HEK293 (cell line): ENCODE data around the gene MACF1.

Source experiments
- CTCF ChIA-PET: fragments of 350-600 bp; formaldehyde crosslinking; extraction: SDS; loops from one replicate; lab custom pipeline; 2021; ENCODE audit warnings: antibody characterized with exemption; lab: Yijun Ruan, JAX
- POLR2A ChIA-PET: fragments of 300-600 bp; formaldehyde crosslinking; extraction: SDS; loops from one replicate; lab custom pipeline; 2020; ENCODE audit warnings: antibody characterized with exemption, inconsistent platforms; lab: Yijun Ruan, JAX
- H3K27ac ChIP-seq: fragments of 200-500 bp; sonication (Bioruptor generic); 2 replicates; pipeline ENCODE4 v1.5.1; 2014; ENCODE audit warnings: low read depth, low read length, control low read depth, inconsistent platforms; ENCODE audit errors: extremely low read depth
- H3K36me3 ChIP-seq, 2 experiments: fragments of 200-500 bp in 1 of 2; sonication (Bioruptor generic) in 1 of 2; 1 replicate in 1 of 2; 2 replicates in 1 of 2; pipeline ENCODE4 v1.5.1; 2014 to 2017; ENCODE audit warnings: inconsistent platforms in 2 of 2, low read length in 2 of 2; ENCODE audit not compliant: control insufficient read depth in 2 of 2, insufficient read depth in 1 of 2
- H3K4me1 ChIP-seq: fragments of 200-500 bp; sonication (Bioruptor generic); 2 replicates; pipeline ENCODE4 v1.5.1; 2014; ENCODE audit warnings: mild to moderate bottlenecking, low read length, inconsistent platforms; ENCODE audit not compliant: control insufficient read depth, insufficient read depth
- H3K4me3 ChIP-seq: 2 replicates; pipeline ENCODE4 v1.5.1; 2011; ENCODE audit warnings: low read depth, mild to moderate bottlenecking, control low read depth, low read length, moderate library complexity
- H3K9me3 ChIP-seq: fragments of 200-500 bp; sonication (Bioruptor generic); 2 replicates; pipeline ENCODE4 v1.5.1; 2014; ENCODE audit warnings: low read depth, low read length, inconsistent platforms; ENCODE audit not compliant: control insufficient read depth, insufficient read depth
- BCL11B ChIP-seq: fragments of 450-650 bp; formaldehyde crosslinking; IDR thresholded peaks from 2 replicates; pipeline ENCODE4 v1.5.1; 2016; ENCODE audit warnings: low read depth, missing biosample characterization, missing genetic modification characterization
- HOXD13 ChIP-seq: sonication (generic); formaldehyde crosslinking; IDR thresholded peaks from 2 replicates; pipeline ENCODE4 v1.8.0; 2022; ENCODE audit warnings: missing genetic modification reagents, borderline replicate concordance
- OSR2 ChIP-seq: fragments of 450-650 bp; formaldehyde crosslinking; IDR thresholded peaks from 2 replicates; pipeline ENCODE4 v1.5.1; 2016; ENCODE audit warnings: missing biosample characterization, missing genetic modification characterization
- PRDM1 ChIP-seq: fragments of 450-650 bp; formaldehyde crosslinking; IDR thresholded peaks from 2 replicates; pipeline ENCODE4; 2016; ENCODE audit warnings: missing biosample characterization, missing genetic modification characterization
- SP2 ChIP-seq: fragments of 450-650 bp; formaldehyde crosslinking; IDR thresholded peaks from 2 replicates; pipeline ENCODE4 v1.5.1; 2016; ENCODE audit warnings: missing biosample characterization, missing genetic modification characterization
- YY1 ChIP-seq: fragments of 450-650 bp; formaldehyde crosslinking; IDR thresholded peaks from 2 replicates; pipeline ENCODE4 v1.5.1; 2018; ENCODE audit warnings: missing biosample characterization, missing genetic modification characterization
- ZIC2 ChIP-seq: fragments of 450-650 bp; formaldehyde crosslinking; IDR thresholded peaks from 2 replicates; pipeline ENCODE4 v1.5.1; 2016; ENCODE audit warnings: missing biosample characterization, missing genetic modification characterization
- ZNF114 ChIP-seq: fragments of 450-650 bp; formaldehyde crosslinking; IDR thresholded peaks from 2 replicates; pipeline ENCODE4 v1.5.0; 2017; ENCODE audit warnings: missing biosample characterization, missing genetic modification characterization
- ZNF138 ChIP-seq: fragments of 450-650 bp; formaldehyde crosslinking; IDR thresholded peaks from 2 replicates; pipeline ENCODE4 v1.5.1; 2016; ENCODE audit warnings: missing biosample characterization, missing genetic modification characterization, borderline replicate concordance
- ZNF266 ChIP-seq: fragments of 450-650 bp; formaldehyde crosslinking; IDR thresholded peaks from 2 replicates; pipeline ENCODE4 v1.5.1; 2016; ENCODE audit warnings: missing biosample characterization, missing genetic modification characterization, low read depth
- ZNF274 ChIP-seq, 2 experiments: fragments of 200-500 bp in 1 of 2; fragments of 450-650 bp in 1 of 2; sonication (Bioruptor generic) in 1 of 2; formaldehyde crosslinking in 1 of 2; IDR thresholded peaks; 2 replicates each; pipeline versions ENCODE4 v1.5.1 to v1.6.1; 2014 to 2016; ENCODE audit warnings: borderline replicate concordance in 1 of 2, inconsistent platforms in 1 of 2, low read length in 1 of 2, missing biosample characterization in 1 of 2, missing genetic modification characterization in 1 of 2
- ZNF514 ChIP-seq: fragments of 450-650 bp; formaldehyde crosslinking; IDR thresholded peaks from 2 replicates; pipeline ENCODE4 v1.5.1; 2016; ENCODE audit warnings: missing biosample characterization, missing genetic modification characterization
- ZNF549 ChIP-seq: fragments of 450-650 bp; IDR thresholded peaks from 2 replicates; pipeline ENCODE4 v1.5.1; 2018; ENCODE audit warnings: missing biosample characterization, missing genetic modification characterization, mild to moderate bottlenecking, inconsistent platforms, moderate library complexity
- ZNF571 ChIP-seq: fragments of 450-650 bp; formaldehyde crosslinking; IDR thresholded peaks from 2 replicates; pipeline ENCODE4 v1.5.0; 2017; ENCODE audit warnings: missing biosample characterization, missing genetic modification characterization
- ZNF76 ChIP-seq: fragments of 450-650 bp; formaldehyde crosslinking; IDR thresholded peaks from 2 replicates; pipeline ENCODE4; 2016; ENCODE audit warnings: low read depth, missing biosample characterization, missing genetic modification characterization, borderline replicate concordance
- TF ChIP-seq, protein P1 (sequence below): fragments of 450-650 bp; formaldehyde crosslinking; IDR thresholded peaks from 2 replicates; pipeline ENCODE4 v1.5.1; 2016; ENCODE audit warnings: missing biosample characterization, missing genetic modification characterization
- TF ChIP-seq, protein P2 (sequence below): fragments of 450-650 bp; formaldehyde crosslinking; IDR thresholded peaks from 2 replicates; pipeline ENCODE4 v1.5.1; 2017; ENCODE audit warnings: missing biosample characterization, missing genetic modification characterization
- TF ChIP-seq, protein P3 (sequence below): fragments of 450-650 bp; formaldehyde crosslinking; IDR thresholded peaks from 2 replicates; pipeline ENCODE4 v1.5.1; 2016; ENCODE audit warnings: missing biosample characterization, missing genetic modification characterization
- TF ChIP-seq, protein P4 (sequence below): fragments of 450-650 bp; formaldehyde crosslinking; IDR thresholded peaks from 2 replicates; pipeline ENCODE4 v1.5.1; 2016; ENCODE audit warnings: missing biosample characterization, missing genetic modification characterization, borderline replicate concordance
- TF ChIP-seq, protein P5 (sequence below): fragments of 450-650 bp; formaldehyde crosslinking; IDR thresholded peaks from 2 replicates; pipeline ENCODE4 v1.5.1; 2016; ENCODE audit warnings: missing biosample characterization, missing genetic modification characterization, borderline replicate concordance

MACF1 gene

DNA sequence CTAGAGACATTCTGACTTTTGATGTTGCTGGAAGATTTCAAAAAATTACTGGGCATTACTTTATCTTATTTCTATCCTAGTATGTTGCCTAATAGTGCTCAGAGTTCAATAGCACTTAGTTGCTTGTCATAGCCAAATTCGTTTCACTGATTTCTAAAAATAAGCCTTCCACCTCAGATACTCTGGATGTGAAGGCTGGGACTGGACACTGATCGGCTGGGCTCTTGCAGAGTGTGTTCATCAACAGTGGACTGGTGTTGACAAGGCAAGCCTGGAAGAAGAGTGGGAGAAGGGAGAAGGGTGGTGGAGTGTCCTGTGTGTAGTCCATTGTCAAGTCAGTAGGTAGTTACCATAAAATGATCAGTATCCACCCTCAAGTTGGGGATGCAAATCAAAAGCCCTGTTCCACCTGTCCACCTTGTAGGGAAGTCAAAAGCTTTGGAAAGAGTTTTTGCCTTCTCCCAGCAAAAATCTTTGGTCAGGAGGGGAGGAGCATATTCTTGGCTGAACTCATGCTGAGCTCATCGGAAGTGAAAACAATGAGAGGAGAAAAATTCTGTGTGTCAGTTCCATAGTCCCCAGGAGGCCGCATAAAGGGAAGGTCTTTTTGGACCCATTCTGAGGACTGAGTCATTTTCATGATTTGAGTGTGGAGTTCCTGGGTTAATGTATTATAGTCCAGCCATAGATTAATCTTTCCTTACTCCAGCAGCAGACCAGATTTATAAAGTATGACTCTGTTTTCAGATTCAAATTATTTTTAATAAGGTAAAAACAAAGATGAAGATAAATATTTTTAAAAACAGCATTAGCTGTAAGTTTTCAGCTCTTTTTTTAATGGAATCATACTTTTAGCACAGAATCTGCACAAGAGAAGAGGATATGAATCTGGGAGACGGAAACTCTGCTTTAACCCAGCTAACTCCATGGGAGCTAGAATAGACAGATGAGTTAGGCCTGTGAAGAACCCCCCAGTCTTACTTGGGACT, 187.5 kb downstream of the MACF1 start (continued):
- TF ChIP-seq ZNF571 (tag by site-specific recombination), result no peak
- TF ChIP-seq ZNF76 (tag by site-specific recombination), result no peak
- TF ChIP-seq, protein P1, sequence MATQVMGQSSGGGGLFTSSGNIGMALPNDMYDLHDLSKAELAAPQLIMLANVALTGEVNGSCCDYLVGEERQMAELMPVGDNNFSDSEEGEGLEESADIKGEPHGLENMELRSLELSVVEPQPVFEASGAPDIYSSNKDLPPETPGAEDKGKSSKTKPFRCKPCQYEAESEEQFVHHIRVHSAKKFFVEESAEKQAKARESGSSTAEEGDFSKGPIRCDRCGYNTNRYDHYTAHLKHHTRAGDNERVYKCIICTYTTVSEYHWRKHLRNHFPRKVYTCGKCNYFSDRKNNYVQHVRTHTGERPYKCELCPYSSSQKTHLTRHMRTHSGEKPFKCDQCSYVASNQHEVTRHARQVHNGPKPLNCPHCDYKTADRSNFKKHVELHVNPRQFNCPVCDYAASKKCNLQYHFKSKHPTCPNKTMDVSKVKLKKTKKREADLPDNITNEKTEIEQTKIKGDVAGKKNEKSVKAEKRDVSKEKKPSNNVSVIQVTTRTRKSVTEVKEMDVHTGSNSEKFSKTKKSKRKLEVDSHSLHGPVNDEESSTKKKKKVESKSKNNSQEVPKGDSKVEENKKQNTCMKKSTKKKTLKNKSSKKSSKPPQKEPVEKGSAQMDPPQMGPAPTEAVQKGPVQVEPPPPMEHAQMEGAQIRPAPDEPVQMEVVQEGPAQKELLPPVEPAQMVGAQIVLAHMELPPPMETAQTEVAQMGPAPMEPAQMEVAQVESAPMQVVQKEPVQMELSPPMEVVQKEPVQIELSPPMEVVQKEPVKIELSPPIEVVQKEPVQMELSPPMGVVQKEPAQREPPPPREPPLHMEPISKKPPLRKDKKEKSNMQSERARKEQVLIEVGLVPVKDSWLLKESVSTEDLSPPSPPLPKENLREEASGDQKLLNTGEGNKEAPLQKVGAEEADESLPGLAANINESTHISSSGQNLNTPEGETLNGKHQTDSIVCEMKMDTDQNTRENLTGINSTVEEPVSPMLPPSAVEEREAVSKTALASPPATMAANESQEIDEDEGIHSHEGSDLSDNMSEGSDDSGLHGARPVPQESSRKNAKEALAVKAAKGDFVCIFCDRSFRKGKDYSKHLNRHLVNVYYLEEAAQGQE, result no peak
- TF ChIP-seq, protein P2, sequence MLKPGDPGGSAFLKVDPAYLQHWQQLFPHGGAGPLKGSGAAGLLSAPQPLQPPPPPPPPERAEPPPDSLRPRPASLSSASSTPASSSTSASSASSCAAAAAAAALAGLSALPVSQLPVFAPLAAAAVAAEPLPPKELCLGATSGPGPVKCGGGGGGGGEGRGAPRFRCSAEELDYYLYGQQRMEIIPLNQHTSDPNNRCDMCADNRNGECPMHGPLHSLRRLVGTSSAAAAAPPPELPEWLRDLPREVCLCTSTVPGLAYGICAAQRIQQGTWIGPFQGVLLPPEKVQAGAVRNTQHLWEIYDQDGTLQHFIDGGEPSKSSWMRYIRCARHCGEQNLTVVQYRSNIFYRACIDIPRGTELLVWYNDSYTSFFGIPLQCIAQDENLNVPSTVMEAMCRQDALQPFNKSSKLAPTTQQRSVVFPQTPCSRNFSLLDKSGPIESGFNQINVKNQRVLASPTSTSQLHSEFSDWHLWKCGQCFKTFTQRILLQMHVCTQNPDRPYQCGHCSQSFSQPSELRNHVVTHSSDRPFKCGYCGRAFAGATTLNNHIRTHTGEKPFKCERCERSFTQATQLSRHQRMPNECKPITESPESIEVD (tag by site-specific recombination), result peak; percentile 79

DNA sequence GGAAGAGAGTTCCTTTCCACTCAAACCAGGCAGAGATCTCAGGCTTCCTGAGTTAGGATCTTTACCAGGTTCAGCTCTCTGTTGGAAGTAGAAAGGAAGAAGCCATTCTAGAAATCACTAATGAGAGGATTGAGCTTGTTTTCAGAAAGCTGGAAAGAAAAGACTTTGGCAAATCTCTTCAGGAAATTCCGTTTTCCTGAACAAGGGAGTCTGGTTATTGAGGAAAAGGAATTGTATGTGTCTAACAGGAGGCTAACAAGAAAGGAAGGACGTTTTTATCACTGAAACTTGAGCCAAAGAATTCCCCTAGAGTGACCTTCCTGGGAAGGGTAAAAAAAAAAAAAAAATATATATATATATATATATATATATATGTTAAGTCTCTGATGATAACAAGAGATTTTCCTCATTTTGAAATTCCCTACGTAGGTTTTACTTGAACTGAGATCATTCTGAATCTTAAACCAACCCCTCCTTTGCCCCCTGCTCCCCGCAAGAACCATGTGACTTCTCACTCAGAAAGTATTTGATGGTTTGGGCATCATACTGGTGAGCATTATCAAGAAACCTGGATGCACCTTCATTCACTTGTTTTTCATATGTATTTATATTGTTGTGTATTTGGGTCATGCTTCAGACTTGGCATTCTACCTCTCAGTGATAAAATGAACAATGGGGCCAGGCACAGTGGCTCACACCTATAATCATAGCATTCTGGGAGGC, 188.5 kb downstream of the MACF1 start:
- H3K36me3 ChIP-seq, result peaks cover 9 to 23% of the 10 kb centered on the region in 2 experiments; a peak in 2 of 3 replicates

More for the DNA sequence above, 188.5 kb downstream of the MACF1 start:
- Histone ChIP-seq H3K4me3 (no peak overlapping the region), H3K9me3 (no peaks in the 10 kb centered on the region), H3K4me1 (peaks cover 6% of the 10 kb centered on the region; the same call in 1 of the 2 replicates), H3K27ac (no peak overlapping the region)
- TF ChIP-seq ZNF138 (tag by site-specific recombination), result no peak
- TF ChIP-seq OSR2 (tag by site-specific recombination), result no peak
- no peak for TF ChIP-seq ZNF571 (tag by site-specific recombination)
- TF ChIP-seq ZNF274 (IDR thresholded peaks at IDR 0.05; ENCODE audit: low read length), result no peak
- no peak for TF ChIP-seq ZNF274 (tag by site-specific recombination; IDR thresholded peaks at IDR 0.05; ENCODE audit: borderline replicate concordance)
- TF ChIP-seq SP2 (tag by site-specific recombination), result no peak
- TF ChIP-seq BCL11B (tag by site-specific recombination), result no peak
- no peak for TF ChIP-seq PRDM1 (tag by site-specific recombination)
- TF ChIP-seq, protein P3, sequence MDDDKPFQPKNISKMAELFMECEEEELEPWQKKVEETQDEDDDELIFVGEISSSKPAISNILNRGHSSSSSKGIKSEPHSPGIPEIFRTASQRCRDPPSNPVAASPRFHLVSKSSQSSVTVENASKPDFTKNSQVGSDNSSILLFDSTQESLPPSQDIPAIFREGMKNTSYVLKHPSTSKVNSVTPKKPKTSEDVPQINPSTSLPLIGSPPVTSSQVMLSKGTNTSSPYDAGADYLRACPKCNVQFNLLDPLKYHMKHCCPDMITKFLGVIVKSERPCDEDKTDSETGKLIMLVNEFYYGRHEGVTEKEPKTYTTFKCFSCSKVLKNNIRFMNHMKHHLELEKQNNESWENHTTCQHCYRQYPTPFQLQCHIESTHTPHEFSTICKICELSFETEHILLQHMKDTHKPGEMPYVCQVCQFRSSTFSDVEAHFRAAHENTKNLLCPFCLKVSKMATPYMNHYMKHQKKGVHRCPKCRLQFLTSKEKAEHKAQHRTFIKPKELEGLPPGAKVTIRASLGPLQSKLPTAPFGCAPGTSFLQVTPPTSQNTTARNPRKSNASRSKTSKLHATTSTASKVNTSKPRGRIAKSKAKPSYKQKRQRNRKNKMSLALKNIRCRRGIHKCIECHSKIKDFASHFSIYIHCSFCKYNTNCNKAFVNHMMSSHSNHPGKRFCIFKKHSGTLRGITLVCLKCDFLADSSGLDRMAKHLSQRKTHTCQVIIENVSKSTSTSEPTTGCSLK (tag by site-specific recombination), result no peak
- TF ChIP-seq HOXD13 (CRISPR knock-in tag), result no peak
- TF ChIP-seq, protein P4, sequence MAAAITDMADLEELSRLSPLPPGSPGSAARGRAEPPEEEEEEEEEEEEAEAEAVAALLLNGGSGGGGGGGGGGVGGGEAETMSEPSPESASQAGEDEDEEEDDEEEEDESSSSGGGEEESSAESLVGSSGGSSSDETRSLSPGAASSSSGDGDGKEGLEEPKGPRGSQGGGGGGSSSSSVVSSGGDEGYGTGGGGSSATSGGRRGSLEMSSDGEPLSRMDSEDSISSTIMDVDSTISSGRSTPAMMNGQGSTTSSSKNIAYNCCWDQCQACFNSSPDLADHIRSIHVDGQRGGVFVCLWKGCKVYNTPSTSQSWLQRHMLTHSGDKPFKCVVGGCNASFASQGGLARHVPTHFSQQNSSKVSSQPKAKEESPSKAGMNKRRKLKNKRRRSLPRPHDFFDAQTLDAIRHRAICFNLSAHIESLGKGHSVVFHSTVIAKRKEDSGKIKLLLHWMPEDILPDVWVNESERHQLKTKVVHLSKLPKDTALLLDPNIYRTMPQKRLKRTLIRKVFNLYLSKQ, result no peak
- TF ChIP-seq YY1 (tag by site-specific recombination), result no peak
- no peak for TF ChIP-seq ZNF514
- TF ChIP-seq ZNF266, result no peak
- TF ChIP-seq ZIC2 (tag by site-specific recombination), result no peak
- TF ChIP-seq ZNF549 (tag by site-specific recombination), result no peak
- TF ChIP-seq, protein P5, sequence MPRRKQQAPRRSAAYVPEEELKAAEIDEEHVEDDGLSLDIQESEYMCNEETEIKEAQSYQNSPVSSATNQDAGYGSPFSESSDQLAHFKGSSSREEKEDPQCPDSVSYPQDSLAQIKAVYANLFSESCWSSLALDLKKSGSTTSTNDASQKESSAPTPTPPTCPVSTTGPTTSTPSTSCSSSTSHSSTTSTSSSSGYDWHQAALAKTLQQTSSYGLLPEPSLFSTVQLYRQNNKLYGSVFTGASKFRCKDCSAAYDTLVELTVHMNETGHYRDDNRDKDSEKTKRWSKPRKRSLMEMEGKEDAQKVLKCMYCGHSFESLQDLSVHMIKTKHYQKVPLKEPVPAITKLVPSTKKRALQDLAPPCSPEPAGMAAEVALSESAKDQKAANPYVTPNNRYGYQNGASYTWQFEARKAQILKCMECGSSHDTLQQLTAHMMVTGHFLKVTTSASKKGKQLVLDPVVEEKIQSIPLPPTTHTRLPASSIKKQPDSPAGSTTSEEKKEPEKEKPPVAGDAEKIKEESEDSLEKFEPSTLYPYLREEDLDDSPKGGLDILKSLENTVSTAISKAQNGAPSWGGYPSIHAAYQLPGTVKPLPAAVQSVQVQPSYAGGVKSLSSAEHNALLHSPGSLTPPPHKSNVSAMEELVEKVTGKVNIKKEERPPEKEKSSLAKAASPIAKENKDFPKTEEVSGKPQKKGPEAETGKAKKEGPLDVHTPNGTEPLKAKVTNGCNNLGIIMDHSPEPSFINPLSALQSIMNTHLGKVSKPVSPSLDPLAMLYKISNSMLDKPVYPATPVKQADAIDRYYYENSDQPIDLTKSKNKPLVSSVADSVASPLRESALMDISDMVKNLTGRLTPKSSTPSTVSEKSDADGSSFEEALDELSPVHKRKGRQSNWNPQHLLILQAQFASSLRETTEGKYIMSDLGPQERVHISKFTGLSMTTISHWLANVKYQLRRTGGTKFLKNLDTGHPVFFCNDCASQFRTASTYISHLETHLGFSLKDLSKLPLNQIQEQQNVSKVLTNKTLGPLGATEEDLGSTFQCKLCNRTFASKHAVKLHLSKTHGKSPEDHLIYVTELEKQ (tag by site-specific recombination), result no peak
- TF ChIP-seq ZNF114, result no peak
- ChIA-PET POLR2A (no interaction called here), CTCF (interaction anchor here (0.8 to 3.7 kb wide), 4 partner anchors 15 to 124 kb away, joined by 3 to 28 read pairs (median 14); no protein-coding TSS in a partner anchor)
